OCI-LY7 (cell line): ENCODE data around the gene SOX4. TPM values are rescaled to one million over a fixed set of nuclear protein-coding genes. Genes with fewer than 3 reads are reported as not detected.
A peak's percentile ranks its signal among the peaks of the same experiment; 100 is the strongest.

Experiments
- BruUV-seq: library from RNA; stranded (reverse); fragments of 400-500 nt; replicated peaks from 2 replicates; lab custom pipeline; 2021; lab: Mats Ljungman, UMichigan
- CTCF ChIA-PET: fragments of 300-600 bp; sonication (Branson Sonifier 250); formaldehyde crosslinking; loops from one replicate; lab custom pipeline; 2022; ENCODE audit warnings: antibody characterized with exemption; ENCODE audit not compliant: unreplicated experiment; lab: Charles Lee
- POLR2A ChIA-PET: fragments of 300-600 bp; sonication (Branson Sonifier 250); formaldehyde crosslinking; loops from one replicate; lab custom pipeline; 2022; ENCODE audit warnings: antibody characterized with exemption; lab: Charles Lee
- DNase-seq: peaks from one replicate; pipeline ENCODE4 v3.0.0-alpha.2; 2015; ENCODE audit warnings: low spot score
- H2AFZ ChIP-seq: fragments of 200-600 bp; sonication (generic), shearing (Covaris generic); 2 replicates; pipeline ENCODE4 v1.6.1; 2014; ENCODE audit warnings: mild to moderate bottlenecking, antibody characterized with exemption, low read length, moderate library complexity
- H3K27ac ChIP-seq: fragments of 200-600 bp; sonication (generic); 2 replicates; pipeline ENCODE4 v1.5.1; 2014; ENCODE audit warnings: mixed run types, low read depth, mild to moderate bottlenecking, moderate library complexity, low read length, inconsistent platforms; ENCODE audit not compliant: poor library complexity, severe bottlenecking
- H3K36me3 ChIP-seq: fragments of 200-600 bp; sonication (generic); 2 replicates; pipeline ENCODE4 v1.6.1; 2014; ENCODE audit warnings: mild to moderate bottlenecking, antibody characterized with exemption, low read length, moderate library complexity, mixed read lengths; ENCODE audit not compliant: insufficient read depth
- H3K4me1 ChIP-seq: fragments of 200-600 bp; sonication (generic); 2 replicates; pipeline ENCODE4 v1.5.1; 2014; ENCODE audit warnings: mild to moderate bottlenecking, low read length; ENCODE audit not compliant: insufficient read depth, poor library complexity, severe bottlenecking
- H3K4me2 ChIP-seq: fragments of 200-600 bp; sonication (generic); 2 replicates; pipeline ENCODE4 v1.6.1; 2014; ENCODE audit warnings: mild to moderate bottlenecking, low read length
- H3K4me3 ChIP-seq: fragments of 200-600 bp; sonication (generic); 2 replicates; pipeline ENCODE4 v1.5.1; 2014; ENCODE audit warnings: mild to moderate bottlenecking, low read depth, low read length; ENCODE audit not compliant: poor library complexity, severe bottlenecking
- H3K79me2 ChIP-seq: fragments of 200-600 bp; sonication (generic); 2 replicates; pipeline ENCODE4 v1.6.1; 2016; ENCODE audit warnings: low read depth, mild to moderate bottlenecking, low read length, moderate library complexity, mixed read lengths; ENCODE audit not compliant: insufficient read depth
- H3K9me2 ChIP-seq: fragments of 200-600 bp; sonication (generic); 2 replicates; pipeline ENCODE4 v1.6.1; 2016; ENCODE audit warnings: mild to moderate bottlenecking, low read length, mixed read lengths; ENCODE audit not compliant: insufficient read depth
- H3K9me3 ChIP-seq: fragments of 200-600 bp; sonication (generic); 2 replicates; pipeline ENCODE4 v1.6.1; 2014; ENCODE audit warnings: mild to moderate bottlenecking, mixed run types, low read length, mixed read lengths
- H4K20me1 ChIP-seq: fragments of 200-600 bp; sonication (generic); 2 replicates; pipeline ENCODE4 v1.6.1; 2014; ENCODE audit warnings: mild to moderate bottlenecking, antibody characterized with exemption, low read length, moderate library complexity, mixed read lengths; ENCODE audit not compliant: insufficient read depth
- CTCF ChIP-seq: fragments of 200-600 bp; sonication (generic); conservative IDR thresholded peaks from 2 replicates; pipeline ENCODE4 v1.5.1; 2014; ENCODE audit warnings: mild to moderate bottlenecking, antibody characterized with exemption, low read length, moderate library complexity, mixed read lengths
- EZH2phosphoT487 ChIP-seq: fragments of 200-600 bp; sonication (generic); IDR thresholded peaks from 2 replicates; pipeline ENCODE4 v1.6.1; 2018; ENCODE audit warnings: low read depth, borderline replicate concordance, mild to moderate bottlenecking, mixed run types, antibody characterized with exemption, low read length, moderate library complexity, mixed read lengths
- intact Hi-C: fragments of 100-400 bp; cut with micrococcal nuclease; formaldehyde crosslinking; loops from one replicate; pipeline ENCODE4 v1.10.0; 2022; ENCODE audit not compliant: unreplicated experiment
- total RNA-seq, 2 experiments: library from RNA; depleted of rRNA in 1 of 2; stranded (reverse); fragments of >200 nt in 1 of 2; shearing (Covaris generic) in 1 of 2; gene quantifications; 2 replicates each; pipeline ENCODE4 v1.2.3, GENCODE V29; 2014 to 2022

The SOX4 gene
- total RNA-seq, 2 experiments from 2014 or later: 55.2 to 58.1 TPM

GRCh38 chr6:21586740-21587178, 6.8 kb upstream of the SOX4 start:
- TF ChIP-seq CTCF: no peak
- TF ChIP-seq EZH2phosphoT487: no peak
- Histone ChIP-seq H3K27ac (no peak overlapping the region), H3K79me2 (no peaks in the 10 kb centered on the region), H3K4me1 (peaks cover 17% of the 10 kb centered on the region), H3K4me2 (no peak overlapping the region; the same call in 1 of the 2 replicates), H3K36me3 (no peaks in the 10 kb centered on the region), H3K4me3 (no peak overlapping the region), H4K20me1 (no peaks in the 10 kb centered on the region), H2AFZ (no peak overlapping the region), H3K9me2 (no peaks in the 10 kb centered on the region), H3K9me3 (no peaks in the 10 kb centered on the region)
- DNase-seq: no peak
- intact Hi-C loops: no loop called here
- ChIA-PET POLR2A (no interaction called here), CTCF (no interaction called here)
- no TSS peak for BruUV-seq

- Histone ChIP-seq H3K4me1 (peaks cover 17% of the 10 kb centered on the region), H3K36me3 (no peaks in the 10 kb centered on the region), H3K9me3 (no peaks in the 10 kb centered on the region), H4K20me1 (no peaks in the 10 kb centered on the region), H3K27ac (no peak overlapping the region), H3K4me3 (peak overlapping the region; percentile 71), H2AFZ (peak overlapping the region; percentile 80; the same call in 1 of the 2 replicates), H3K4me2 (peak overlapping the region; percentile 89), H3K79me2 (no peaks in the 10 kb centered on the region), H3K9me2 (no peaks in the 10 kb centered on the region)
- no peak for DNase-seq
- POLR2A ChIA-PET: interaction anchor here (1.3 kb wide), 1 partner anchor 1012 kb away, joined by 4 read pairs; no protein-coding TSS in a partner anchor
- intact Hi-C loops: no loop called here
- TF ChIP-seq CTCF (no peak), EZH2phosphoT487 (no peak)
- CTCF ChIA-PET: interaction anchor here (2.3 kb wide), 1 partner anchor 1023 kb away, joined by 12 read pairs; no protein-coding TSS in a partner anchor
- BruUV-seq: no TSS peak
Observed at GRCh38 chr6:21587179-21587960, 6.2 kb upstream of the SOX4 start.
